HepG2 (cell line): Measurements from ENCODE around the gene FOXG1. TPM values are rescaled to one million over a fixed set of nuclear protein-coding genes. Genes with fewer than 3 reads are reported as not detected.
A peak's percentile ranks its signal among the peaks of the same experiment; 100 is the strongest.

ENCODE experiments used
- ATAC-seq: fragments of 200-7000 bp; cut with Tn5 transposase; 3 replicates; pipeline ENCODE4 v1.9.1; 2020; ENCODE audit warnings: mild to moderate bottlenecking, moderate library complexity
- BruUV-seq: library from RNA; stranded (reverse); fragments of 400-500 nt; replicated peaks from 2 replicates; lab custom pipeline; 2021; lab: Mats Ljungman, UMichigan
- CTCF ChIA-PET: fragments of 300-600 bp; formaldehyde crosslinking; extraction: SDS; loops from one replicate; lab custom pipeline; 2021; ENCODE audit warnings: low total read pairs, inconsistent platforms, low intra/inter-chr PET ratio; lab: Yijun Ruan, JAX
- POLR2A ChIA-PET: fragments of 350-600 bp; sonication (Branson Sonifier 250); formaldehyde crosslinking; loops from one replicate; lab custom pipeline; 2020; ENCODE audit warnings: antibody characterized with exemption, inconsistent platforms; lab: Yijun Ruan, JAX
- DNase-seq: peaks from one replicate; pipeline ENCODE4 v3.0.0-alpha.2; 2015; ENCODE audit warnings: low spot score
- FAIRE-seq: peaks from 3 replicates; lab custom pipeline; 2011; peaks lifted over from hg19 to GRCh38; lab: Jason Lieb, UNC
- H2AFZ ChIP-seq: one replicate; pipeline ENCODE4 v1.6.1; 2011; ENCODE audit warnings: low read length, inconsistent platforms
- H3K27ac ChIP-seq: fragments of 300-600 bp; 3 replicates; pipeline ENCODE4 v1.8.0; 2011; ENCODE audit warnings: mixed run types, mild to moderate bottlenecking, mixed read lengths, low read length, inconsistent platforms; ENCODE audit not compliant: insufficient read depth; ENCODE audit errors: extremely low read length
- H3K27me3 ChIP-seq, 2 experiments: fragments of 200-600 bp in 1 of 2; 2 replicates in 1 of 2; 3 replicates in 1 of 2; pipeline versions ENCODE4 v1.6.0 to v1.8.0; 2011; ENCODE audit warnings: low read length in 2 of 2, mild to moderate bottlenecking in 2 of 2, moderate library complexity in 2 of 2, inconsistent platforms in 1 of 2; ENCODE audit not compliant: insufficient read depth in 2 of 2, control insufficient read depth in 1 of 2
- H3K36me3 ChIP-seq, 2 experiments: fragments of 200-600 bp in 1 of 2; replicated peaks in 1 of 2; 2 replicates in 1 of 2; 3 replicates in 1 of 2; pipeline versions ENCODE4 v1.5.1 to v1.8.0; 2011; ENCODE audit warnings: low read length in 2 of 2, inconsistent platforms in 1 of 2; ENCODE audit not compliant: insufficient read depth in 2 of 2, control insufficient read depth in 1 of 2
- H3K4me1 ChIP-seq: 2 replicates; pipeline ENCODE4 v1.5.1; 2012; ENCODE audit warnings: low read length, inconsistent platforms; ENCODE audit not compliant: insufficient read depth
- H3K4me2 ChIP-seq: 2 replicates; pipeline ENCODE4 v1.6.0; 2011; ENCODE audit warnings: low read depth, low read length, inconsistent platforms
- H3K4me3 ChIP-seq, 3 experiments: fragments of 200-600 bp in 1 of 3; sonication (generic), shearing (Covaris generic) in 1 of 3; replicated peaks in 1 of 3; 2 replicates each; pipeline ENCODE4 v1.5.1; 2011 to 2016; ENCODE audit warnings: low read length in 3 of 3, inconsistent platforms in 2 of 3, low read depth in 2 of 3, mild to moderate bottlenecking in 2 of 3, control low read depth in 1 of 3, mixed read lengths in 1 of 3; ENCODE audit not compliant: insufficient read depth in 1 of 3
- H3K79me2 ChIP-seq: one replicate; pipeline ENCODE4 v1.6.1; 2011; ENCODE audit warnings: low read length, inconsistent platforms; ENCODE audit not compliant: insufficient read depth
- H3K9ac ChIP-seq: 2 replicates; pipeline ENCODE4 v1.6.0; 2011; ENCODE audit warnings: mild to moderate bottlenecking, low read depth, low read length, inconsistent platforms; ENCODE audit not compliant: insufficient read depth
- H3K9me3 ChIP-seq: 2 replicates; pipeline ENCODE4 v1.5.1; 2012; ENCODE audit warnings: mild to moderate bottlenecking, low read length
- H4K20me1 ChIP-seq: 2 replicates; pipeline ENCODE4 v1.6.0; 2011; ENCODE audit warnings: inconsistent platforms, mild to moderate bottlenecking, low read length, moderate library complexity; ENCODE audit not compliant: insufficient read depth
- ATF7 ChIP-seq, 2 experiments: fragments of 450-650 bp in 1 of 2; sonication (generic) in 1 of 2; formaldehyde crosslinking in 1 of 2; IDR thresholded peaks; 2 replicates each; pipeline versions ENCODE4 v1.4.0 to v1.6.1; 2016 to 2020; ENCODE audit warnings: antibody characterized with exemption in 1 of 2, mild to moderate bottlenecking in 1 of 2, missing genetic modification reagents in 1 of 2
- CREB1 ChIP-seq, 2 experiments: fragments of 450-650 bp in 1 of 2; IDR thresholded peaks; 2 replicates each; pipeline ENCODE4 v1.6.1; 2016 to 2017; ENCODE audit warnings: control low read depth in 1 of 2, mild to moderate bottlenecking in 1 of 2, missing compliant biosample characterization in 1 of 2, missing genetic modification characterization in 1 of 2
- FOXA1 ChIP-seq, 2 experiments: fragments of 450-650 bp in 1 of 2; sonication (generic) in 1 of 2; formaldehyde crosslinking in 1 of 2; IDR thresholded peaks; 2 replicates each; pipeline versions ENCODE4 v1.4.0 to v1.6.1; 2016 to 2020; ENCODE audit warnings: missing genetic modification reagents in 1 of 2
- MAFK ChIP-seq, 2 experiments: IDR thresholded peaks in 1 of 2; conservative IDR thresholded peaks in 1 of 2; 2 replicates each; pipeline ENCODE4 v1.6.1; 2011; ENCODE audit warnings: improper control_type of control experiment in 2 of 2, low read length in 2 of 2
- NFE2L2 ChIP-seq: fragments of 150-350 bp; IDR thresholded peaks from 2 replicates; pipeline ENCODE4 v1.6.1; 2014; ENCODE audit warnings: low read length
- ZNF260 ChIP-seq: sonication (generic); formaldehyde crosslinking; IDR thresholded peaks from 2 replicates; pipeline ENCODE4 v1.4.0; 2020; ENCODE audit warnings: missing genetic modification reagents, low read depth, mild to moderate bottlenecking, borderline replicate concordance
- WGBS: methylation state at CpG from one replicate; pipeline ENCODE4 v1.1.6; 2017; ENCODE audit warnings: low lambda C conversion rate; 5-methylcytosine and 5-hydroxymethylcytosine counted together
- in situ Hi-C: cut with HindIII; loops from 2 replicates; pipeline ENCODE4 v1.10.0; 2017; ENCODE audit warnings: low pct_unique_long_range_greater_than_20kb; ENCODE audit not compliant: extremely low pct_ligation_motif_present
- intact Hi-C: fragments of 100-400 bp; cut with micrococcal nuclease; formaldehyde crosslinking; loops from one replicate; pipeline ENCODE4 v1.10.0; 2022; ENCODE audit not compliant: unreplicated experiment
- polyA plus RNA-seq, 8 experiments: library from polyadenylated mRNA; depleted of rRNA in 3 of 8; stranded (reverse) in 7 of 8; unstranded in 1 of 8; fragments of >200 nt; fragmentation: Illumina TruSeq in 4 of 8; extraction: Trizol in 4 of 8; gene quantifications; 2 replicates each; pipeline versions ENCODE4 v1.2.1 to v1.2.3, GENCODE V29; 2011 to 2016; ENCODE audit warnings: low read depth in 4 of 8, missing spikeins in 1 of 8, mixed read lengths in 1 of 8; ENCODE audit not compliant: insufficient read depth in 1 of 8
- total RNA-seq, 5 experiments: library from RNA; depleted of rRNA; stranded (reverse); fragments of >200 nt; fragmentation: Illumina TruSeq; extraction: Trizol; gene quantifications; 2 replicates each; pipeline ENCODE4 v1.2.3, GENCODE V29; 2016; ENCODE audit warnings: low read depth in 1 of 5
- TF ChIP-seq, protein P1 (sequence below), 2 experiments: sonication (generic) in 1 of 2; formaldehyde crosslinking in 1 of 2; IDR thresholded peaks; 2 replicates each; pipeline versions ENCODE4 v1.6.1 to v1.9.0; 2014 to 2022; ENCODE audit warnings: antibody characterized with exemption in 1 of 2, borderline replicate concordance in 1 of 2, inconsistent platforms in 1 of 2, low read depth in 1 of 2, missing genetic modification reagents in 1 of 2

FOXG1 gene
- total and polyA plus RNA-seq, 2 of the 13 experiments (the other 11 are each of a cell fraction or from before 2014, with no cell fraction given): not detected

GRCh38 chr14:28742171-28742846 lies 24.3 kb upstream of the FOXG1 start:
- intact Hi-C loops: no loop called here
- ChIA-PET POLR2A (no interaction called here), CTCF (no interaction called here)
- TF ChIP-seq ATF7 (IDR thresholded peaks at IDR 0.05) (0 out of 2 replicates have a peak, but pooled peaks have one; percentile 2), ATF7 (CRISPR knock-in tag; IDR thresholded peaks at IDR 0.05) (no peak), CREB1 (IDR thresholded peaks at IDR 0.05) (peak; percentile 20), CREB1 (CRISPR knock-in tag; IDR thresholded peaks at IDR 0.05) (no peak), ZNF260 (no peak), FOXA1 (IDR thresholded peaks at IDR 0.05) (0 out of 2 replicates have a peak, but pooled peaks have one; percentile 9), FOXA1 (CRISPR knock-in tag; IDR thresholded peaks at IDR 0.05) (no peak), MAFK (conservative IDR thresholded peaks at IDR 0.05 in 1 of 2, IDR thresholded peaks at IDR 0.05 in 1 of 2; ENCODE audit: low read length in 2 of 2) (peak; percentile 33 to 42; a peak in 3 of 4 replicates), NFE2L2 (peak; percentile 79)
- TF ChIP-seq, protein P1, sequence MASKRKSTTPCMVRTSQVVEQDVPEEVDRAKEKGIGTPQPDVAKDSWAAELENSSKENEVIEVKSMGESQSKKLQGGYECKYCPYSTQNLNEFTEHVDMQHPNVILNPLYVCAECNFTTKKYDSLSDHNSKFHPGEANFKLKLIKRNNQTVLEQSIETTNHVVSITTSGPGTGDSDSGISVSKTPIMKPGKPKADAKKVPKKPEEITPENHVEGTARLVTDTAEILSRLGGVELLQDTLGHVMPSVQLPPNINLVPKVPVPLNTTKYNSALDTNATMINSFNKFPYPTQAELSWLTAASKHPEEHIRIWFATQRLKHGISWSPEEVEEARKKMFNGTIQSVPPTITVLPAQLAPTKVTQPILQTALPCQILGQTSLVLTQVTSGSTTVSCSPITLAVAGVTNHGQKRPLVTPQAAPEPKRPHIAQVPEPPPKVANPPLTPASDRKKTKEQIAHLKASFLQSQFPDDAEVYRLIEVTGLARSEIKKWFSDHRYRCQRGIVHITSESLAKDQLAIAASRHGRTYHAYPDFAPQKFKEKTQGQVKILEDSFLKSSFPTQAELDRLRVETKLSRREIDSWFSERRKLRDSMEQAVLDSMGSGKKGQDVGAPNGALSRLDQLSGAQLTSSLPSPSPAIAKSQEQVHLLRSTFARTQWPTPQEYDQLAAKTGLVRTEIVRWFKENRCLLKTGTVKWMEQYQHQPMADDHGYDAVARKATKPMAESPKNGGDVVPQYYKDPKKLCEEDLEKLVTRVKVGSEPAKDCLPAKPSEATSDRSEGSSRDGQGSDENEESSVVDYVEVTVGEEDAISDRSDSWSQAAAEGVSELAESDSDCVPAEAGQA (IDR thresholded peaks at IDR 0.05; ENCODE audit: low read depth): no peak
- TF ChIP-seq, protein P1 (CRISPR knock-in tag; IDR thresholded peaks at IDR 0.05; ENCODE audit: borderline replicate concordance): no peak
- no TSS peak for BruUV-seq
- H3K27me3 ChIP-seq: no peaks in the 10 kb centered on the region; a peak in 1 of 5 replicates
- H3K79me2 ChIP-seq: no peaks in the 10 kb centered on the region
- 1% methylated on average over 3 of the region's 3 CpGs for WGBS
- H3K4me3 ChIP-seq: no peak overlapping the region
- no peak overlapping the region for H3K9ac ChIP-seq
- no peak overlapping the region for H3K4me2 ChIP-seq
- H3K36me3 ChIP-seq: no peaks in the 10 kb centered on the region
- H2AFZ ChIP-seq: no peak overlapping the region
- FAIRE-seq: no peak
- H4K20me1 ChIP-seq: no peaks in the 10 kb centered on the region
- no peak for ATAC-seq
- in situ Hi-C loops: no loop called here
- no peak for DNase-seq
- H3K27ac ChIP-seq: no peak overlapping the region
- no peaks in the 10 kb centered on the region for H3K4me1 ChIP-seq
- no peaks in the 10 kb centered on the region; the same call in 1 of the 2 replicates for H3K9me3 ChIP-seq
